Measurements from ENCODE around the gene PDE10A.

PDE10A gene

GRCh38 chr6:165675120-165675519 is 12.1 kb upstream of the PDE10A start:
- TF ChIP-seq REST (IDR thresholded peaks at IDR 0.05; ENCODE audit: insufficient read depth in 1 of 2, low read depth in 2 of 2, low read length in 2 of 2) (no peak), FOXP2 (optimal IDR thresholded peaks at IDR 0.05; ENCODE audit: borderline replicate concordance, extremely low read depth, extremely low read length, insufficient read depth) (no peak), POLR2AphosphoS5 (IDR thresholded peaks at IDR 0.05; ENCODE audit: low read depth, low read length) (no peak), TAF1 (IDR thresholded peaks at IDR 0.05; ENCODE audit: borderline replicate concordance, insufficient read depth, low read length) (no peak), SIN3A (IDR thresholded peaks at IDR 0.05; ENCODE audit: borderline replicate concordance, insufficient read depth, low read length) (no peak)

DNA sequence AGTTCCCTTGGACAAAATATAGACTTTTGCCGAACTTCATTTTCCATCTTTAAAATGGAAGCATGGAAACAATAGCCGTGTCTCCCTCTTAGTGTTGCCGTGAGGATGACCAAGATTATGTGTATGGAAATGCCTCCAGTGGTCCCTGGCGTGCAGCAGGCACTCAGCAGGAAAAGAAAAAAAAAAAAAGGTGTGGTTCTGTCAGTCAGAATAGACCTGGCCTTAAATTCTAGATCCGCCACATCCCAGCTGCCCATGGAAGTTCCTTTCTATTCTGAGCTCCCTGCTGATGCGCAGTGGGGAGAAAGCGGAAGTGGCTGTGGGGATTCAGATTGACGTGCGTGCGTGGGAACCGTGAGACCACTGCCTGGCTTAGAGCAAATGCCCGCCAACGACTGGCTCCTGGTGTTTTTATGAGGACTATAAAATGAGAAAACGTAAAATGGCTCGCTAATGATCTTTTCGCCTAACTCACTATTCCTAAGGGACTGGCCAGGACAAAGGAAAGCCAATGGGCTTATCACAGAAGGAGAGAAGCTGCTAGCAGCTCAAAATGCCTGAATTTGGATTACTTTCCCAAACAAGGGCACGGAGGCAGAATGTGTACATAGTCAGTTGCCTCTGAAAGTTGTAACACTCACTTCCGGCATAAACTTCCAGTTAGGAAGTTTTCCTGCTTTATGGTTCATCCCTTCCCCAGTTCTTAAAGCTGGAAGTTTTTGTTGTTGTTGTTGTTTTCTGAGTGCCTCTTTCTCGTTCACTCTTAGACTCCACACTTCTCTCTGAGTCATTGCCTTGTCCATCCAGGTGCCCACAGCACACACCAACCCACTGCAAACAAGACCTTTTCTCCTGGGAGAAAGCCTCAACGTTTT is 11.4 kb upstream of the PDE10A start:
- TF ChIP-seq TAF1 (IDR thresholded peaks at IDR 0.05; ENCODE audit: borderline replicate concordance, insufficient read depth, low read length) (no peak), REST (IDR thresholded peaks at IDR 0.05; ENCODE audit: insufficient read depth in 1 of 2, low read depth in 2 of 2, low read length in 2 of 2) (no peak), POLR2AphosphoS5 (IDR thresholded peaks at IDR 0.05; ENCODE audit: low read depth, low read length) (no peak), FOXP2 (optimal IDR thresholded peaks at IDR 0.05; ENCODE audit: borderline replicate concordance, extremely low read depth, extremely low read length, insufficient read depth) (no peak)

DNA sequence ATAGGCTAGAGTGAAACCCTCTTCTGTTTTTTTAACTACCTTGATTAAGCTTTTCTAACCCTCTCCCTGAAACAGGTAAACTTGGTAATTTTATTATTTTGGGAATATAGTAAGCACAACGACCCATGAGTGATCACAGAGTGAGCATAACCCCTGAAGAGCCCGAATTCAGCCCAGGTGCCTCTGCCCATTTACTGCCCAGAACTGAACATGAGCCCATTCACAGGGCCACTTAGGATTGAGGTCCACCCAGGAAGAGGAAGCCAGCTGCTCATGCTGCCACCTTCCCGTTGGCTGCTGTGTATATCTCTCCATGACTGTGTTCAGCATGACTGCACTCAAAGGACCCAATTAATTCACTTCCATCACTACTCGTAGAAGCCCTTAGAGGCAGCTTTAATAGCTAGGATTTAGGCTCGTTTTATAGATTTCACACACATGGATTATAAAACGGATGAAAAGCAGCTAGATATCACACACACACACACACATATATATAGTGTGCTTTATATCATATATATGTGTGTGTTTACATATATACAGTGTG is 8.3 kb upstream of the PDE10A start:
- no peak for TF ChIP-seq POLR2AphosphoS5 (IDR thresholded peaks at IDR 0.05; ENCODE audit: low read depth, low read length)
- TF ChIP-seq SIN3A (IDR thresholded peaks at IDR 0.05; ENCODE audit: borderline replicate concordance, insufficient read depth, low read length) = no peak
- TF ChIP-seq FOXP2 (optimal IDR thresholded peaks at IDR 0.05; ENCODE audit: borderline replicate concordance, extremely low read depth, extremely low read length, insufficient read depth) = no peak
- no peak for TF ChIP-seq TAF1 (IDR thresholded peaks at IDR 0.05; ENCODE audit: borderline replicate concordance, insufficient read depth, low read length)
- TF ChIP-seq REST (IDR thresholded peaks at IDR 0.05; ENCODE audit: insufficient read depth in 1 of 2, low read depth in 2 of 2, low read length in 2 of 2) = no peak

DNA sequence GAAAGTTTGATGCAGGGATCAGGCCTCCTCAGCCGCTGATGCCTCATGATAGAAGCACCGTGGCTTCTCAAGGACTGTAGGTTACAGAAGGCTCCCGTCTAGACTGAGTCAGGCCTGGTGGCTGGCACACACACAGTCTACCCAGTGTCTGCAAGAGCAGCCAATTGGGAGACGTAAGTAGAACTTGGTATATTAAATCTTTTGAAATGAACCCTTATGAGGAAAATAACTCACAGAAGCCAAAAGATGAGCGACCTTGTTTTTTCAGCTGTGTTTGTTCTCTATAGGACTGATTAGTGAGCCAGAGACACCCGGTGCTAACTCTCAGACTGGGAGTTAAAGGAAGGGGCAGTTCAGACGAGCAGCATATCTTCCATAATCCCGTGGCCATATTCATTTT is 5.9 kb upstream of the PDE10A start:
- TF ChIP-seq REST (IDR thresholded peaks at IDR 0.05; ENCODE audit: insufficient read depth in 1 of 2, low read depth in 2 of 2, low read length in 2 of 2) (no peak), FOXP2 (optimal IDR thresholded peaks at IDR 0.05; ENCODE audit: borderline replicate concordance, extremely low read depth, extremely low read length, insufficient read depth) (no peak), TAF1 (IDR thresholded peaks at IDR 0.05; ENCODE audit: borderline replicate concordance, insufficient read depth, low read length) (no peak), SIN3A (IDR thresholded peaks at IDR 0.05; ENCODE audit: borderline replicate concordance, insufficient read depth, low read length) (no peak), POLR2AphosphoS5 (IDR thresholded peaks at IDR 0.05; ENCODE audit: low read depth, low read length) (no peak)

Measured in PFSK-1 (cell line).